NK-92 (cell line): ENCODE data around the gene GNG13.
"Not testable (repeated sequence)": the region's sequence is repeated elsewhere in the genome, so short reads cannot be mapped to it uniquely, and the experiment has no call there.

ENCODE experiments used
- DNase-seq: peaks from one replicate; lab custom pipeline; 2025; ENCODE audit not compliant: unreplicated experiment; lab: John Stamatoyannopoulos, UW

The GNG13 gene

GRCh38 chr16:780296-780695, 20.2 kb downstream of the GNG13 start:
- no peak for DNase-seq

GRCh38 chr16:779561-779960, 21.0 kb downstream of the GNG13 start:
- no peak for DNase-seq

DNA sequence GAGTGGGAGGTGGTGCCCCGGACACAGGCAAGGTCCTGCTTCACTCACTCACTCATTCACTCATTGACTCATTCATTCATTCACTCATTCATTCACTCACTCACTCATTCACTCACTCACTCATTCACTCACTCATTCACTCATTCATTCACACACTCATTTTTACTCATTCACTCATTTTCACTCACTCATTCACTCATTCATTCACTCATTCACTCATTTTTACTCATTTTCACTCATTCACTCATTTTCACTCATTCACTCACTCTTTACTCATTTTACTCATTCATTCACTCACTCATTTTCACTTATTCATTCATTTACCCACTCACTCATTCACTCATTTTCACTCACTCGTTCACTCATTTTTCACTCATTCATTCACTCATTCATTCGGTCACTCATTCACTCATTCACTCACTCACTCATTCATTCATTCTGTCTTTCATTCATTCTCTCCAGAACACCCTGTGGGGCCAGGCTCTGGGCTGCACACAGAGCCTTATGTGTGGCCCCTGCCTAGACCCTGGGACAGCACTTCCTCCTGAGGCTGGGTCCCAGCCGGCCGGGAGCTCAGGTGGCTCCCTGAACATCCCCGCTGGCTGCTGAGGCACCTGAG, 21.5 kb downstream of the GNG13 start:
- no peak for DNase-seq

DNA sequence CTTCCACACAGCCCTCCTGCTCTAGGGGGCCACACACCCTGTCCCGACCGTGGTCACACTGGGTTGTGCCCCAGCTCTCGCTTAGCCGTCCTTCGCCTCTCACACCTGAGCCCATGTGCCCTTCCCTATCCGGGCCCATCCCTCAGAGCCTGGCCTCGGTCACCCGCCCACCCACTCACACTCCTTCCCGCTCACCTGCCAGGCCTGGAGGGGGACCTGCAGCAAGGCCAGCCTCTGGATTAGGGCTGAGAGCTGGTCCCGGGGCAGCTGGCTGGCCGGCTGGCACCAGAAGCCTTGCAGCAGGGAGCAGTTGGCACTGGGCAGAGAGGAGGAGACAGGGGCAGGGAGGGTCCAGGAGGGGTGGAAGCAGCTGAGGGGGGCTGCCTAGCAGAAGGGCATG, 22.1 kb downstream of the GNG13 start:
- no peak for DNase-seq

GRCh38 chr16:777826-778225, 22.7 kb downstream of the GNG13 start:
- DNase-seq = no peak

DNA sequence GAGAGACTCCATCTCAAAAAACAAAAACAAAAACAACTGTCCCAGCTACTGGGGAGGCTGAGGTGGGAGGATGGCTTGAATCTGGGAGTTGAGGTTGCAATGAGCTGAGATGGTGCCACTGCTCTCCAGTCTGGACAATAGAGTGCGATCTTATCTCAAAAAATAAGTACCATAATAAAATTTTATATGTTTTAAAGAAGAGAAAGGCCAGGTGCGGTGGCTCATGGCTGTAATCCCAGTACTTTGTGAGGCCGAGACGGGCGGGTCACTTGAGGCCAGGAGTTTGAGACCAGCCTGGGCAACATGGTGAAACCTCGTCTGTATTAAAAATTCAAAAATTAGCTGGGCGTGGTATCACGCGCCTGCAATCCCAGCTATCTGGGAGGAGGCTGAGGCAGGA, 23.7 kb downstream of the GNG13 start:
- DNase-seq = no peak

GRCh38 chr16:776298-776697, 24.2 kb downstream of the GNG13 start:
- not testable (repeated sequence) for DNase-seq

DNA sequence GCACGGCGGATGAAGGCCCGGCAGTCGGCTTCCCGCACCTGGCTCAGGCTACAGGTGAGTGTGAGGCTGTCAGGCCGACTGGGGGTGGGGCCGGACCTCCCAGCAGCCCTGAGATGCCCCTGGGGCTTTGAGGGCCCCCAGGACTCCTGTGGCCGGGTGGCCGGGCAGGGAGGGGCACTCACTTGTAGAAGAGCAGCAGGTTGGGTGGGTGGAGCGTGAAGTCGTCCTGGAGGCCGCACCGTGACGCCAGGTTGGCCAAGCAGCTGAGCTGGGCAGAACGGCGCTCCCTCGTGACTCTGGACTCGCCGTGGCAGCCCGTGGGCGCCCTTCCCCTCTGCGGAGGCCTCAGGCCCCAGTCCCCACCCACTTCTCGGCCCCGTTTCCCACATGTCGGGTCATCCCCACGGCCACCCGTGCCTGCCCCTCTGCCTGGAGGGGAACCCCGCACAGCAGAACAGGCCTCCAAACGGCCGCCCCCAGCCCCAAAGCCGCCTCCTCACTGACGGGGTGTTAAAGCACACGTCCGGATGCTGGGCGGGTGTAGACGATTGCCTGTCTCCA, 25.2 kb downstream of the GNG13 start:
- DNase-seq = no peak

GRCh38 chr16:774086-775001, 26.2 kb downstream of the GNG13 start:
- no peak for DNase-seq

GRCh38 chr16:772959-773358, 27.6 kb downstream of the GNG13 start:
- DNase-seq = no peak

DNA sequence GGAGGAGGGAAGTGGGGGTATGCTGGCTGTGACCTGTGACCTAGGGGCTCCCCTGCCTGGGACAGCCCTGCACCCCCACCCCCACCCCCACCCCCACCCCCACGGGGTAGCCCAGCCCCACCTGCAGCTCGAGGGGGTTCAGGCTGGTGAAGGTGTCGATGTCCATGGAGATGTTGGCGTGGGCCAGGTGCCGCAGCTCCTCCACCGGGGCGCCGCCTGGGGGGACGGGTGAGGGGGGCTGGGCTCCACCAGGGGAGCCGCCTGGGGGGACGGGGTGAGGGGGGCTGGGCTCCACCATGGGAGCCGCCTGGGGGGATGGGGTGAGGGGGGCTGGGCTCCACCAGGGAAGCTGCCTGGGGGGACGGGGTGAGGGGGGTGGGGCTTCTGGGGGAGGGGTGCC, 30.1 kb downstream of the GNG13 start:
- DNase-seq = no peak

- no peak for DNase-seq
These were observed 30.6 kb downstream of the GNG13 start for GRCh38 chr16:769934-770333.

DNA sequence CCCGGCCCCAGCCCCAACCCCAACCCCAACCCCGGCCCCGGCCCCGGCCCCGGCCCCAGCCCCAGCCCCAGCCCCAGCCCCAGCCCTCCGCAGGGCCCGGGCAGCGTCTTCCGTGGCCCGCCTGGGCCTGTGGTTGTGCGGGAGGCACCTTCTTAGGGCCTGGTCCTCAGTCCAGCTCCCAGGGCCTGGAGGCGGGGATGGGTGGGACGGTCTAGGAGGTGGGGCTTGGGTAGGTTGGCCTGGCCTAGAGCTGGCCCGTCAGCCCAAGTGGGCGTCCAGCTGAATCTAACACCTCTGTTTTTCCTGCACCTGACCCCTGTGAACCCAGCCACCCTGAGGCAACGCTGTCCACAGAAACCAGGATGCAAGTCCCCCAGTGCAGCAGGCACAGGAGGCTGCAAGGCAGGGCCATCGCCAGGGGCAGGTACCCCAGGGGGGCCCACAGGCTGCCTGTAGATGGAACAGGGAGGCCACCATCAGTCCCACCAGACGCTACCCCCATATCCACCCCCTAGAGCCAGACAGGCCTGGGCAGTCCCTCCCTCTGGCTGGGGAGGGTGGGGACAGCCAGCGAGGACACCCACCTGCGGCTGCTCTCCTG, 31.2 kb downstream of the GNG13 start:
- no peak for DNase-seq

GRCh38 chr16:768428-768827, 32.1 kb downstream of the GNG13 start:
- no peak for DNase-seq

GRCh38 chr16:767743-768235, 32.7 kb downstream of the GNG13 start:
- no peak for DNase-seq

DNA sequence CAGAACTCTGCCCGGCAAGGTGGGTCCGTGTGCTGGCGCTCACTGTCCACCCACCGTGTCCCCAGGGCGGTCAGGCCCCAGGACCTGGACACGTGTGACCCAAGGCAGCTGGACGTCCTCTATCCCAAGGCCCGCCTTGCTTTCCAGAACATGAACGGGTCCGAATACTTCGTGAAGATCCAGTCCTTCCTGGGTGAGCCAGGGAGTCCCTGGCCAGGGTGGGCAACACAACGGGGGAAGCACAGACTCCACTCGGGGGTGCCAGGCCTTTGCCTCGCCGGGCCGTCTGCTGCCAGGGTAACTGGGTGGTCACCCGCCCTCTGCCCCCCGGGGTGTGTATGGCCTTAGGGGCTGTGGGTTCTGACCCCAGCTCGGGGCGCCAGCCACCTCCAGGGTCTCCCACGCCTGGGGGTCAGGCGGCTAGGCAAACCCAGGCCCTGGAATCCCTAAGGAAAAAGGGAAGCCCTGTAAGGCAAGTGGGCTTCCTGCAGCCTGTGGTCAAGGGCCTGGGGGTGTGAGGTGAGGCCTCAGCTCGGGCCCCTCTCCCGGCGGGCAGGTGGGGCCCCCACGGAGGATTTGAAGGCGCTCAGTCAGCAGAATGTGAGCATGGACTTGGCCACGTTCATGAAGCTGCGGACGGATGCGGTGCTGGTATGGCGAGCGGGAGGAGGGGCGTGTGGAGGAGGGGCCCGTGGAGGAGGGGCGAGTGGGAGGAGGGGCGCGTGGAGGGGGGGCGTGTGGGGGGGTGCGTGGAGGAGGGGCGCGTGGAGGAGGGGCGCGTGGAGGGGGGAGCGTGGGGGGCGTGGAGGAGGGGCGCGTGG, 33.5 kb downstream of the GNG13 start:
- no peak for DNase-seq

GRCh38 chr16:766008-766819, 34.3 kb downstream of the GNG13 start:
- DNase-seq = no peak

GRCh38 chr16:765488-765865, 35.1 kb downstream of the GNG13 start:
- no peak for DNase-seq

GRCh38 chr16:764848-765487, 35.6 kb downstream of the GNG13 start:
- no peak for DNase-seq
